ENCODE measurements around the gene ATP2C1. TPM values are rescaled to one million over a fixed set of nuclear protein-coding genes. Genes with fewer than 3 reads are reported as not detected.

The ATP2C1 gene, protein sequence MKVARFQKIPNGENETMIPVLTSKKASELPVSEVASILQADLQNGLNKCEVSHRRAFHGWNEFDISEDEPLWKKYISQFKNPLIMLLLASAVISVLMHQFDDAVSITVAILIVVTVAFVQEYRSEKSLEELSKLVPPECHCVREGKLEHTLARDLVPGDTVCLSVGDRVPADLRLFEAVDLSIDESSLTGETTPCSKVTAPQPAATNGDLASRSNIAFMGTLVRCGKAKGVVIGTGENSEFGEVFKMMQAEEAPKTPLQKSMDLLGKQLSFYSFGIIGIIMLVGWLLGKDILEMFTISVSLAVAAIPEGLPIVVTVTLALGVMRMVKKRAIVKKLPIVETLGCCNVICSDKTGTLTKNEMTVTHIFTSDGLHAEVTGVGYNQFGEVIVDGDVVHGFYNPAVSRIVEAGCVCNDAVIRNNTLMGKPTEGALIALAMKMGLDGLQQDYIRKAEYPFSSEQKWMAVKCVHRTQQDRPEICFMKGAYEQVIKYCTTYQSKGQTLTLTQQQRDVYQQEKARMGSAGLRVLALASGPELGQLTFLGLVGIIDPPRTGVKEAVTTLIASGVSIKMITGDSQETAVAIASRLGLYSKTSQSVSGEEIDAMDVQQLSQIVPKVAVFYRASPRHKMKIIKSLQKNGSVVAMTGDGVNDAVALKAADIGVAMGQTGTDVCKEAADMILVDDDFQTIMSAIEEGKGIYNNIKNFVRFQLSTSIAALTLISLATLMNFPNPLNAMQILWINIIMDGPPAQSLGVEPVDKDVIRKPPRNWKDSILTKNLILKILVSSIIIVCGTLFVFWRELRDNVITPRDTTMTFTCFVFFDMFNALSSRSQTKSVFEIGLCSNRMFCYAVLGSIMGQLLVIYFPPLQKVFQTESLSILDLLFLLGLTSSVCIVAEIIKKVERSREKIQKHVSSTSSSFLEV
- 43.8 and 59.3 TPM in 2 replicates for total RNA-seq

GRCh38 chr3:130893376-130894129, at the start of gene ATP2C1:
Gene ATP2C1 (plus strand): TSS chr3:130894084. CDS start chr3:130894770, 686 bp downstream.
- no peaks in the 10 kb centered on the region for H3K9me3 Mint-ChIP-seq
- intact Hi-C loops (cut with micrococcal nuclease) = loop anchor here (1.0 to 5.0 kb wide), 11 partner anchors 32 to 1829 kb away; partner anchors contain the start of genes ASTE1, MRPL3, NEK11 and NPHP3
- peak within 1 kb of the TSS; percentile 95 for H3K4me3 Mint-ChIP-seq
- peaks cover 1% of the 10 kb centered on the region for H3K27me3 Mint-ChIP-seq
- ChIA-PET POLR2A (interaction anchor here (0.6 to 2.7 kb wide), 18 partner anchors 9 to 1524 kb away, joined by 3 to 42 read pairs (median 5); partner anchors contain the start of genes ASTE1, DNAJC13, NEK11 and NUDT16), CTCF (interaction anchor here (0.7 to 2.4 kb wide), 15 partner anchors 12 to 150 kb away, joined by 3 to 20 read pairs (median 4); partner anchors contain the start of gene PIK3R4)
- H3K27ac Mint-ChIP-seq = peak within 1 kb of the TSS; percentile 99
- H3K4me1 Mint-ChIP-seq = peaks cover 36% of the 10 kb centered on the region
- TF ChIP-seq CTCF (IDR thresholded peaks at IDR 0.05) = no peak
- DNase-seq = peak; percentile 91
- peaks cover 12% of the 10 kb centered on the region for H3K36me3 Mint-ChIP-seq (ENCODE audit: low read depth)
- ATAC-seq (ENCODE audit: low read depth) = peak; percentile 93

- POLR2A ChIA-PET = no interaction called here
- TF ChIP-seq CTCF (IDR thresholded peaks at IDR 0.05) = no peak
- no peak overlapping the region for H3K27ac Mint-ChIP-seq
- ATAC-seq (ENCODE audit: low read depth) = no peak
- no peaks in the 10 kb centered on the region for H3K36me3 Mint-ChIP-seq (ENCODE audit: low read depth)
- peaks cover 6% of the 10 kb centered on the region for H3K4me1 Mint-ChIP-seq
- CTCF ChIA-PET = no interaction called here
- peaks cover 1% of the 10 kb centered on the region for H3K27me3 Mint-ChIP-seq
- H3K9me3 Mint-ChIP-seq = no peaks in the 10 kb centered on the region
- DNase-seq = no peak
- no peak overlapping the region for H3K4me3 Mint-ChIP-seq
- intact Hi-C loops (cut with micrococcal nuclease) = no loop called here
These were observed 49.4 kb upstream of the ATP2C1 start for GRCh38 chr3:130844462-130844861.

- ATAC-seq (ENCODE audit: low read depth) = no peak
- POLR2A ChIA-PET = no interaction called here
- Mint-ChIP-seq H3K4me1 (peaks cover 13% of the 10 kb centered on the region), H3K27me3 (peaks cover 3% of the 10 kb centered on the region), H3K9me3 (no peaks in the 10 kb centered on the region), H3K4me3 (no peak overlapping the region), H3K27ac (no peak overlapping the region), H3K36me3 (ENCODE audit: low read depth) (no peaks in the 10 kb centered on the region)
- no peak for TF ChIP-seq CTCF (IDR thresholded peaks at IDR 0.05)
- CTCF ChIA-PET = no interaction called here
- intact Hi-C loops (cut with micrococcal nuclease) = no loop called here
- no peak for DNase-seq
These were observed 47.7 kb upstream of the ATP2C1 start for GRCh38 chr3:130846181-130846580.

DNA sequence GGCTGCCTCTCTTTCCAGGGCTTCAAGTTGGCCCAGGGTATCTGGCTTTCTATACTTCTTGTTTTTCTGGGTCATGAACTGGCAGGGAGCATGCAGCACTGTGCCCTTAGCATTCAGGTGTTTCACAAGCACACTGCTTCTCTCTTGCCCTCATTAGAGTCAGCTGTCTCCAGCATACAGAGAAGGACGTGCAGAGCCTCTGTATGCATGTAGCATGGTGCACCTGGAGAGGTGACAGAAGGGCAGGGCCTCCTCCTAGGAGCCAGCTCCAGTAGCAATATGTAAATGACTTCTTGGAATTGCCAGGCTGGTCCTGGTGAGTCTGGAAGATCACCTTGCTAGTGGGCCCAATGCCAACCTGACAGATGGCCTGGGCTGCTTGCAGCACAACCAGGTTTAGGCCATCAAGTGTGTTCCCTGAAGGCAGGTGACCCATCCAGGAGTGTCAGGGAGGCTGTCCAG, 44.8 kb upstream of the ATP2C1 start:
- H3K4me1 Mint-ChIP-seq = peaks cover 13% of the 10 kb centered on the region
- H3K27me3 Mint-ChIP-seq = peaks cover 3% of the 10 kb centered on the region
- POLR2A ChIA-PET = no interaction called here
- ATAC-seq (ENCODE audit: low read depth) = no peak
- no peak for DNase-seq
- no peaks in the 10 kb centered on the region for H3K9me3 Mint-ChIP-seq
- TF ChIP-seq CTCF (IDR thresholded peaks at IDR 0.05) = no peak
- CTCF ChIA-PET = no interaction called here
- no peak overlapping the region for H3K4me3 Mint-ChIP-seq
- H3K36me3 Mint-ChIP-seq (ENCODE audit: low read depth) = no peaks in the 10 kb centered on the region
- H3K27ac Mint-ChIP-seq = no peak overlapping the region
- intact Hi-C loops (cut with micrococcal nuclease) = no loop called here

All from activated B cell treated with CpG ODN at 0.5 μM for 24 hours (primary cell).